HG03066 (cell line): ENCODE measurements around the gene CEP85L.

Experiments used
- ATAC-seq: cut with Tn5 transposase; IDR thresholded peaks from one replicate; pipeline ENCODE4 v1.9.1; 2021; ENCODE audit warnings: low read depth; ENCODE audit not compliant: unreplicated experiment

Gene CEP85L

DNA sequence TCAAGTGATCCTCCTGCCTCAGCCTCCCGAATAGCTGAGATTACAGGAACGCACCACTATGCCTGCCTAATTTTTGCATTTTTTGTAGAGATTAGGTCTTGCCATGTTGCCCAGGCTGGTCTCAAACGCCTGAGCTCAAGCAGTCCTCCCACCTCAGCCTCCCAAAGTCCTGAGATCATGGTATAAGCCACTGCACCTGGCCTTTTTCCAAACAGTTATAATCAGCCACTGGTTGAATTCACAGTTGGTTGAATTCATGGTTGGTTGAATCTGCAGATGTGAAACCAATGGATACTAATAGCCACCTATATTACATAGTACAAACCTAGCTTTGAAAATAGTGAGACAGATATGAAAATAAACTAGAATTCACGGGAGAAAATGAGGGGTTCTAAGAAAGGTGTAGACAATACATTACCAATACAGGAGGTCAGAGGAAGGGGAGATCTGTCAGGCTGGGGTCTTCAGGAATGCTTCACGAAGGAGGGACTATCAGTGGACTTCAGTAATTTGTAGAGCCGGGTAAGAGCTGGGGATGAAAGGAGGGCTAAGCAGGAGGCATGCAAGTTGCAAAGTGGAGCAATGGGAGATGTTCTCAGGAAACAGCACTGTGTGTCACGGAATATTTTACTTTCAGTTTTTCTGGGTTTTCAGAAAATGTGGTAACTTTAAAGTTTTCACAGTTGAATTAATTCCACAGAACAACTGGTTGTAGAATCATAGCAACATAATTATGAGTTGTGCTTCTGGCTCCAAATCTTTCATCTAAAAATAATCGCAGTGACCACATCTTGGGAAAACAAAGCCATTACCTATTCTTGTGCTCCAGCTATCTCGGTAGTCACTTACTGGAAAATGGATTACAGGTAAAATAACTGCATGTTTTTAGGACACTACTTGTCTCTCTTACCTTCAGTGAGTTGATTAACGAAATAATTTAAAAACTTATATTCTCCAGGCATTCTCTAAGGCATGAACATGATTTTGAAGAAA is 12.9 kb upstream of the CEP85L start:
- ATAC-seq: peak; percentile 50

DNA sequence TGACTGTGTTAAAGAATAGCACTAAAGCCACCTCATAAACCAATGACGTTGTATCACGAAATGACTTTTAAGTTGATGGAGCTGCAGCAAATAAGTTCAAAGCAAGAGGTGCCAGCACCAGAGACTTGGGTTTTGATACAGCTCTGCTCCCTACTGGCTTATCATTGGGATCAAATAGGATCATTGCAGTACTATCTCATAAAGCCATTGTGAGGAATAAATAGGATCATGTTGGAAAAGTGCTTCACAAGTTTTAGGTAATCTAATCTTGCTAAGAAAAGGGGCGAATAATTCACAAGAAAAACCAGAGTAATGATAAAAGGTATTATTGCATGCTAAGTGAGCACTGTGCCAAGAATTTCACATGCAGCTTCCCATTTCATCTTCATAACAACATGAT is 10.4 kb upstream of the CEP85L start:
- no peak for ATAC-seq

DNA sequence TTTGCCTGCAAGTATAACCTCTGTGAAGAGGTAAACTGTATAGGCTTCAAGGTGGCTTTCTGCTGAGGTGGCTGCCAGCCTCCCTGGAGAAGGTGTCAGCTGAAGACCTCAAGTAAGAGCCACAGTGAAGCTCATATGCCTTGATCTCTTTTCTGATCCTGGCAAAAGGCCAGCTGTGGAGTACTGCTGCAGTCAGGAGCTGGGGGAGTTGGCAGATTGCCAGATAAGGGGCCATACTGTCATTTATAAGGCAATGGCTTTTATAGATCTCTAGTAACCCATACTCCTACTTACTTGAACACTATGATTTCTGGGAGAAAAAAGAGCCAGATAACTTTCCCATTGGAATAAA is 8.8 kb upstream of the CEP85L start:
- ATAC-seq: no peak

DNA sequence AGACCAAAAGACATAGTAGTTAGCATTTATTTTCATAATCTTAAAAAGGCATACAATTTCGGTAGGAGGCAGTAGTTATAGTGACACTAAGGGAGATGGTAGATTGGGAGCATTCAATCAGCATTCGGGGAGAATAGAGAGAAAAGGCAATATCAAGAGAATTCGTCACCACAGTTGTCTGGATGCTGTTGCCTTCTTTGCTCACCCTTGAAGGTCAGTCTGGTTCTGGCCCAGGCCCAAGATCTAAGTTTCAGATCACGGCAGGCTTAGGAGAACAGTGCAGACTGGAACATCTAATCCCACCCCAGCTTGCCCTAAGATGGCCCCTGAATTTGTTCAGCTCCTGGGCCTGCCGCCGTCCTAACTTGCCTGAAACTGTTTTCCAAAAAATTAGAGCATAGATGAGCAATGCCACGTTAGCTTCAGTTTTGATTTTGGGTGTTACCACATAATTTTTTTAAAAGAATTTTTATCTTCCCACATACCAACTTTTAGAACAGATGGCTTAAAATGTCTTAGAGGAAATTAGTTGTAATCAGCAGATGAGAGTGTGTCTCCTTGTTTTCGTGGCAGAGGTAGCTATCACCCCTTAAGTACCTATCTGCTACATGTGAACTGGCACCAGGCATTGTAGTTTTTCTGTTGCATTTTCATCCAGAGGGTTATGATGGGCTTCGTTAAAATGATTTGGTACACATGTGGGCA is 8.3 kb upstream of the CEP85L start:
- ATAC-seq: no peak

DNA sequence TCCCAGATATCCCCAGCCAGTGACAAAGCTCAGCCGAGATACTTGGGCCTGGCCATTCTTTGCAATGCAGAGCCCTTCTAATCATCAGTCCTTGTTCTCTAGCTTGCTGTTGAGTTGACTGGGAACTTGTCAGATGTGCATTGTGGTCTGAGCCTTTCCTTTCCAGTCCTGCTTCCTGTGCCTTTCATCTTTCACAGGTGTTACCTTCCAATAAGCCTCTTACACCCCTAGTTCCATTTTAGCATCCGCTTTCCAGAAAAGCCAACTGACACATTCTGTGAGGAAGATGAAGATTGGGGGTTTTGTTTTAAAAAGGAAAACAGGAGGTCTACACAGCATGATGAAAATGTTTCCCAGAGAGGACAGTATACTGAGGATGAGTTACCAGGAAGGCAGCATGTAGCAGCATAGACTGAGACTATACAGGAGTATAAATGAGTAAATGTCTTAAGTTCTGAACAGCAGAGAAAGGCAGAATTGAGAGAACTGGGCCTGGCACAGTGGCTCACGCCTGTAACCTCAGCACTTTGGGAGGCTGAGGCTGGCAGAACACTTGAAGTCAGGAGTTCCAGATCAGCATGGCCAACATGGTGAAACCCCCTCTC is 5.6 kb upstream of the CEP85L start:
- ATAC-seq: no peak

DNA sequence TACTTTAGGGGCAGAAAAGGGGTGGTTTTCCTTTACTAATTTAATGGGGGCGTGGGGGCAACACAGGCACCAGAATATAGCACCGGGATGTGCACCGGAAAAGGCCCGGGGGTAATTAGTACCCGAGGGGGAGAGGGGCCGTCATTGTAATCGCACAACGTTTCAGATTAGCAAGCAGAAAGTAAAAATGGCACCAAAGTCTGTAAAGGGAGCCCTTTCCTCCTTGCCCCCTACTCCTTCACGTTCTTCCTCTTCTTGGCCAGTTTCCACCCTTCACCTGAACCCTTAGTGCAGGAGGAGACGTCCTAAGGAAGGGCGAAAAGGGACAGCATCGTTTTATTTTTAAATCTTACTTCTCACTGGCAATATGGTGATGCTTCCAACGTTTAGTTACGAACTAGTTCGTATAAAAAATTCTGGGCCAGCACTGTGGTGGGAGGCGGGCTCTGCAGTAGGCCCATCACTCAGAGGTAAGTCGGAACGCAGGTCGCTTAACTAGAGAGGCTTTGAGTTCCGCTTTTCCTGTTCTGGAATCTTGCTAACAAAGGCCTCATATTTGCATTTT is 742 bp upstream of the CEP85L start:
- ATAC-seq: no peak

DNA sequence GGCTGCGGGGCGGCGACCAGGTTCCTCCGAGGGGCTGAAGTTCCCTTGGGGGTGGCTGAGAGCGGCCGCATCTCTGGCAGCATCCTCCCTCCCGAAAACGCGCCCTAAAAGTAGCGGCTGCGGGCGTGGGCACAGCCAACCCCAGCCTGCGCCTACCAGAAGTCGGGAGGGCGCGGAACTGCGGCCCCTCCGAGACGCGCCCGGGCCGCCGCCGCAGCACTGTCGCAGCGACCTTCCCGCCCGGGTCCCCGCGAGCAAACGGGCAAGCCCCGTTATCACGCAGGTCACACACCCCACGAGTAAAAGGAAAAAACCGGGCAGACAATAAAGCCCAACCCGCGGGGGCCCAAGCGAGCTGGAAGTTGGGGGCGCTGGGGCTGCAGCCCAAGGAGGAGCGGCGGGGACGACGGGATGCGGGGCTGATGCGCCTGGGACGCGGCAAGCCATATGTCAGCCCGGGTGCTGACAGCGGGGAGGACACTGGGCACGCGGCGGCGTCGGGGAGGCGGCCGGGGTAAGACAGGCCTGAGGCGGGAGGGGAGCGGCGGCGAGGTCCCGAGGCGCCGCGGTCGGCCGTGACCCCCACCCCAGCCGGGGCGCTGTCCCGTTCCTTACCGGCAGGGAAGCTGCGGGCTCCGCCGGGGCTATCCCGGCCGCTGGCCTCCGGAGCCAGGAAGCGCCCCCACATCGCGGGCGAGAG is 659 bp downstream of the CEP85L start:
- peak; percentile 39 for ATAC-seq

DNA sequence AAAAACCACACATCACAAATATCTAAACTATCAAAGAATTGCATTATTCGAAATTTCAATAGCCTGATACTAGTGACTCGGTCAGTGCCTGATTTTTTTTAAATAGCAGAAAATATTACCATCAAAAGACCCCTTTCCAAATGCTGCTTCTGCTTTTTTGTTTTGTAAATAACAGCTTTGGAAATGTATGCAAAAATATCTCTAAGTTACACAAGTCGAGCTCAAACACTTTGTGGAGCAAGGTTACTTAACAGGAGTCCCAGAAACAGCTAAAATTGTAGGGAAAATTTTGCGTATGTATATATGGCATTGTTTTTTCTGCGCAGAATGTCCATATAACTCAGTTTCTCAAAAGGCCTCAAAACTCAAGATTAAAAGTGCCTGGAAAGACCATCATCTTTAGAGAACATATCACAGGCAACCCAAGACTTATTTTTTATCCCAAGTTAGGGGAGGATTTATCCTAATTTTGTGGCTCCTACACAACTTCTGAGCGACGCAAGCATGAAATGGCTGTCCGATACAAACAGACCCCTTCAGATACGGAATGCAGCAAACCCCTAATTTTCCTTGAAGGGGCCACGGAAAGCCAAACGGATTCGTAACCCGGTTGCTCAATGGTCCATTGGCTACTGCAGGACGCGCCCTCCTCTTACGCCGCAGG is 1.3 kb downstream of the CEP85L start:
- no peak for ATAC-seq

DNA sequence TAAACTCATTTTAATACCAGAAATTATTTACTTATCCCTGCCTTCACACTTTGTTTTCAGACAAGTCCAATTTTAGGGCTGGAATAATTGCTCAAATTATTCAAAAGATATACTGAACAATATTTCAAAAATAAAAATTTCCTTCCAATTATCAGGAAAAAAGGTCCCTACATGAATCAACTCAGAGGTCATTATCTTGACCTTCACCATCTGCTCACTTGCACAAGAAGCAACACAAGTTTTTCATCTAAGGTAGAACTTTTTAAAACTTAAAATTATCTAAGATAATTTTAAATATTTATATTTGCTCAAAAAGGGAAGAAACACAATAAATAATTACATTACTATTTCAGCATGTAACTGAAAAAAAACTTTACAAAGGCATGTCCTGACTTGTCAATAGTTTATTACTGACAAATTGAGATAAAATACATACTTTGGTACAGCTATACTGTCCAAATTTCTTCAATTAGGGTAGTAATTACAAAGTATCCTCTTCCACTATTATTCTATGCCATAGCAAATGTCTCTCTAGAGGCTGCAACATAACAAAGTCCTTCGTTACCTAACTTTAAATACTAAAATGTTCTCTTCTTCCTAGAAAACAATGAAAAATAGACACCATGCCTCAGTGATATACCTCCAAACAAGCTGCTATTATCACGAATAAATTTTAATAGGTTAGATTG is 2.4 kb downstream of the CEP85L start:
- no peak for ATAC-seq

DNA sequence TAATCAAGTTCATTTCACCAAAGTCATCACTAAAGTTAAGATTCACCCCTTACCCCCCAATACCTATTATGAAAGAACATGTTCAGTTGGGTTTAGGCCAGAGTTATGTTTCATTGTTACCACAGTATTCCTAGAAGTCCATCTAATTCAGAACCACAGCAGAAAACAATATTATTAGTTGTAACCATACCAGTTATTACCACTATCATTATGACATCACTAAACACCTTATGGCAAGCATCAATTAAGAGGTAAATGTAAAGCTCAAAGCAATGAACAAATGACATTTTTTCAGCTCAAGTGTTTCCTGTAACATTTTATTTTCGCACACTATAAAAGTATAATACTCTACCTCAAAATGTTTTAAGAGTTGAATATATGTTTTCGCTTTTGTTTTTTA is 4.4 kb downstream of the CEP85L start:
- no peak for ATAC-seq

DNA sequence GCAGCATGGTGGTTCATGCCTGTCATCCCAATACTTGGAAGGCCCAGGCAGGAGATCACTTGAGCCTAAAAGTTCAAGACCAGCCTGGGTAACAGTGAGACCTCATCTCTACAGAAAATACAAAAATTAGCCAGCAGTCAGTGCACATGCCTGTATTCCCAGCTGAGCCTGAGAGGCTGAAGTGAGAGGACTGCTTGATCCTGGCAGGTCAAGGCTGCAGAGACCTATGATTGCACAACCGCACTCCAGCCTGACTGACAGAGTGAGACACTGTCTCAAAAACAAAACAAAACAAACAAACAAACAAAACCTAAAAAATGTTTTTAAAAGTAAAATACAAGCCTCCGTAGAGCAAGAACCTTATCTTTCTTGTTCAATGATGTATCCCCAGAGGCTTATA is 6.0 kb downstream of the CEP85L start:
- no peak for ATAC-seq

DNA sequence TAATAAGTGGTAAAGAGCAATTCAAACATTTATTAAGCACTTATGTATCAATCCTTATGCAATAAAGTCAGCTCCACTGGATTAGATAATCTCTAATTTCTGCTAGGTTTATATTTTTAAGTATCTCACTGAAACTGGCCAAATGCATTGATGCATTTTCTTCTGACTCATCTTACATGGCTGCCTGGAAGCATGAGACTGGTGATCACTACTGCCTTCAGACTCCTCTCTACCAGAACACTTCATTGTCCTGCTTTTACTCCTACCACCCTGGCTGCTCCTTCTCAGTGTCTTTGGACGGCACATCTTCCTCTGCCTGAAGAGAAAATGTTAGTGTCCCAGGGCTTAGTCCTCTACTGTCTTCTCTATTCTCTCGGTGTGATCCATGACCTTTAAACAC is 7.4 kb downstream of the CEP85L start:
- no peak for ATAC-seq

DNA sequence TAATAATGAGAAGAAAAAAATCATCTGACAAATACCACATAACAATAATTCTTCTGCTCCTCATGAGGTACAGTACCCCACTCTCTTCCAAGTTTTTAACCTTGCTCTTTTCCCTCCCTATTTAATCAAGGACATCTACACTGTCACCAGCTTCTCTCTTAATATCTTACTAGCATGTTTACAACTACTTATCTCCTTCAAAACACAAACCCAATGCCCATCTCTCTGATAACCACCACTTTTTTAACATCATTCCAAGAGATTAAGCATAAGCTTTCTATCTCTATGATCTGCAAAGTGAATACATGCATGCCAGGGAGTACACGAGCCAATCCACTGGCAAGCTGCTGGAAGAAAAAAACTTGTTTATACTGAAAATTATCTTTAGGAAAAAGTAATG is 10.3 kb downstream of the CEP85L start:
- ATAC-seq: no peak

DNA sequence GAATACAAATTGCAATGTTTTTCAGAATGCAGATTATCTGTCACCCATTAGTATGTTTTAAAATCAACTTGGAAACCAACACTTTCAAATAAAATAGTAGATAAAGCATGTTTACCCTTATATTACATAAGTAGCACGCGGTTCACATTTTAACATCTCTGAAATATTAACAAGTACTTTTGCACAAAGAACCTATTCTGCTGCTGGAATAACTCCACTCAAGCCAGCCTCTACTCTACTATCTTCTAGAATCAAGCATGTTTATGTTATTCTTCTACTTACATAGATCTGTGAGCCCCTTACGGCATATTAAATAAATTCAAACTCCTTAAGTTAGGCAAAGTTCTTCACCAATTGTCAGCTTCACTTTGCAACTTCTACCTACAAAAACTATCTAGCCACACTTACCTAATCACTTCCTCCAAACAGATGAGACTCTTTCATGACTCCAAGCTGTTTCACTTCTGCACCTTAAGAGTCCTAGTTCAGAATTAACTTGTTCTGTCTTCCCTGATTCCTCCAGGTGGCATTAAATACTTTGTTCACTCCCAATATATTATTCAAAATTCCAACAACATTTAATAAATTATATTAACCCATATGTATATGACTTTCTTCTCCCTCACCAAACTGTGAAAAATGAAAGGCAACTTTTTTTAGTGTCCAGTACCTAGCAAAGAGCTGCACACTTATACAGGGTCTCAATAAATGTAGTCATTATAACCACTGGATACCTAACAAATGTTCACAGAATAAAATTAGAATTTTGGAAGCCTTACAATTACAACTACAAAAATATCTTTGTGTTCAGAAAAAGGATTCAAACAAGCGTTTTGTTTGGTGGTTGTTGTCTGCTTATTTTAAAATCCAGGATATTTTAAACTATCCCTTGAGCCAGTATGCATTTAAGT is 12.1 kb downstream of the CEP85L start:
- peak; percentile 69 for ATAC-seq

DNA sequence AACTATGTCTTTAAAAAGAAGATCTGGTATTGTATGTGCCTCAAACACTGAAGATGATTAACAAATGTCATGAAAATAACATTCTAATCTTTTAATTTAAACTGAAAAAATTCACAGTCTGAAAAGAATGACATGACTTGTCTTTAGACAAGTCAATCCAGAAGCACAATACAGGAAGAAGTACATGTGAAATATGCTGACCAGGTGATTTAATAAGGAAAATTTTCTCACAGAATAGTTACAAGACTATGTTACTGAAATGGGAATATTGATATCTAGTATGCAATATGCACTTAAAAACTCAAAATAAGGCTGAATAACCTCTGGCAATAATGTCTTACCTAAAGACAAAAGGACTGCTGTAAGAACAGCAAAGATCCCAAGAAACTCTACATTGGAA is 13.1 kb downstream of the CEP85L start:
- ATAC-seq: no peak

DNA sequence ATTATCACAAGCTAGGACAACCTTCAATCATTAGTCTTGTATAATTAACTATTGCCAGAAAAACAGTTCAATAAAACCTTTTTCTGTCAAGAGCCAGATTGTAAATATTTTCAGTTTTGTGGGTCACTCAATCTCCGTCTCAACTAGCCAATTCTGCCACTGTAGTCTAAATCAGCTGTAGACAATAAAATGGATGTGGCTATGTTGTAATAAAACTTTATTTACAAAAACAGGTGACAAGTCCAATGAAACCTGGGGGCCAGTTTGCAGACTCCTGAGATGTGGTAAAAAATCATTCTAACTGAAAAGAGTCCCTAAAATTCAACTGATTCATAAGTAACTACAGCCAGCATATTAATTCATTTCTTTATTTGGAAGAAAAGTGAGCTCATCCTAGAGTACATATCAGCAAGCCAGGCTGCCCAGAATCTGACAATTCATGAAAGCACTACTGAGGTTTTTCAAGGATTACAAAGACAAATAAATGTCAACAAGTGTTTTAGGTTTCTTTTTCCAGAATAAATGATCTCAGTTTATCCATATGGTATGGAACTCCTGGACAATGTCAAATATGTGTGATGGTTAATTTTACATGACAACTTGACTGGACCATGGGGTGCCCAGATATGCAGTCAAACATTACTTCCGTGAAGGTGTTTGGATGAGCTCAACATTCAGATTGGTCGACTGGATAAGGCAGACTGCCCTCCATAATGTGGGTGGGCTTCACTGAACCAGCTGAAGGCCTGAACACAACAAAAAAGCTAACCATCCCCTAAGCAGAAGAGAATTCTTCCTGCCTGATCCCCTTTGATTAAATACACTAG is 15.3 kb downstream of the CEP85L start:
- no peak for ATAC-seq

DNA sequence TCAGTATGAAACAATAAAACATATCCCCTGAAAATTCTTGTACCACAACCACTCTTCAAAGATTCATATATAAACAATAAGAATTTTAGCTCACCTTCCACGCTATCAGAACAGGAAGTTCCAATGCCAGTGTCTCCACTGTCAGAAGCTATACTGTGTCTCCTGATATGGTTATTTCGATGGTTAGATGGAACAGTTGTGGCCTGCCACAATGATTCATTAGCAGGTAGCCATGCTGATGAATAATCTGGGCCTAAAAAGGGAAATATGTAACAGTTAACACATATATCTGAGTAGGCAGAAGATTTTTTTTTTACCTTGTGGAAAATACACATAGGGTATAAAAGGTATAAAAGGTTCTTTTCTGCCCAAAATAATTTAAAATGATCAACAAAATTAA is 19.0 kb downstream of the CEP85L start:
- ATAC-seq: no peak

DNA sequence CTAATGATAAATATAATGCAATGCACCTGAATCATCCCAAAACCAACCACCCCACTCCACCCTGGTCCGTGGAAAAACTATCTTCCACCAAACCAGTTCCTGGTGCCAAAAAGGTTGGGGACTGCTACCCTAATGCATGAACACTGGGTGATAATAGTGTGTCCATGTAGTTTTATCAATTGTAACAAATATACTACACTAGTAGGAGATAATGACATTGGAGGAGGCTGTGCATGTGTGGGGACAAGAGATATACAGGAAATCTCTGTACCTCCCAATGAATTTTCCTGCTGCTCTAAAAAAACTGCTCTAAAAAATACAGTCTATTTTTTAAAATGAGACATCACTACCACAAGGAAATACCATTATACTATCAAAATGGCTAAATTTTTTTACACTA is 20.5 kb downstream of the CEP85L start:
- ATAC-seq: no peak
